OCI-LY7 (cell line): ENCODE measurements around the gene MPHOSPH8. TPM values are rescaled to one million over a fixed set of nuclear protein-coding genes. Genes with fewer than 3 reads are reported as not detected.

Experiments
- BruUV-seq: library from RNA; stranded (reverse); fragments of 400-500 nt; replicated peaks from 2 replicates; lab custom pipeline; 2021; lab: Mats Ljungman, UMichigan
- CTCF ChIA-PET: fragments of 300-600 bp; sonication (Branson Sonifier 250); formaldehyde crosslinking; loops from one replicate; lab custom pipeline; 2022; ENCODE audit warnings: antibody characterized with exemption; ENCODE audit not compliant: unreplicated experiment; lab: Charles Lee
- POLR2A ChIA-PET: fragments of 300-600 bp; sonication (Branson Sonifier 250); formaldehyde crosslinking; loops from one replicate; lab custom pipeline; 2022; ENCODE audit warnings: antibody characterized with exemption; lab: Charles Lee
- DNase-seq: peaks from one replicate; pipeline ENCODE4 v3.0.0-alpha.2; 2015; ENCODE audit warnings: low spot score
- H2AFZ ChIP-seq: fragments of 200-600 bp; sonication (generic), shearing (Covaris generic); 2 replicates; pipeline ENCODE4 v1.6.1; 2014; ENCODE audit warnings: mild to moderate bottlenecking, antibody characterized with exemption, low read length, moderate library complexity
- H3K27ac ChIP-seq: fragments of 200-600 bp; sonication (generic); 2 replicates; pipeline ENCODE4 v1.5.1; 2014; ENCODE audit warnings: mixed run types, low read depth, mild to moderate bottlenecking, moderate library complexity, low read length, inconsistent platforms; ENCODE audit not compliant: poor library complexity, severe bottlenecking
- H3K36me3 ChIP-seq: fragments of 200-600 bp; sonication (generic); 2 replicates; pipeline ENCODE4 v1.6.1; 2014; ENCODE audit warnings: mild to moderate bottlenecking, antibody characterized with exemption, low read length, moderate library complexity, mixed read lengths; ENCODE audit not compliant: insufficient read depth
- H3K4me1 ChIP-seq: fragments of 200-600 bp; sonication (generic); 2 replicates; pipeline ENCODE4 v1.5.1; 2014; ENCODE audit warnings: mild to moderate bottlenecking, low read length; ENCODE audit not compliant: insufficient read depth, poor library complexity, severe bottlenecking
- H3K4me2 ChIP-seq: fragments of 200-600 bp; sonication (generic); 2 replicates; pipeline ENCODE4 v1.6.1; 2014; ENCODE audit warnings: mild to moderate bottlenecking, low read length
- H3K4me3 ChIP-seq: fragments of 200-600 bp; sonication (generic); 2 replicates; pipeline ENCODE4 v1.5.1; 2014; ENCODE audit warnings: mild to moderate bottlenecking, low read depth, low read length; ENCODE audit not compliant: poor library complexity, severe bottlenecking
- H3K79me2 ChIP-seq: fragments of 200-600 bp; sonication (generic); 2 replicates; pipeline ENCODE4 v1.6.1; 2016; ENCODE audit warnings: low read depth, mild to moderate bottlenecking, low read length, moderate library complexity, mixed read lengths; ENCODE audit not compliant: insufficient read depth
- H3K9me2 ChIP-seq: fragments of 200-600 bp; sonication (generic); 2 replicates; pipeline ENCODE4 v1.6.1; 2016; ENCODE audit warnings: mild to moderate bottlenecking, low read length, mixed read lengths; ENCODE audit not compliant: insufficient read depth
- H3K9me3 ChIP-seq: fragments of 200-600 bp; sonication (generic); 2 replicates; pipeline ENCODE4 v1.6.1; 2014; ENCODE audit warnings: mild to moderate bottlenecking, mixed run types, low read length, mixed read lengths
- H4K20me1 ChIP-seq: fragments of 200-600 bp; sonication (generic); 2 replicates; pipeline ENCODE4 v1.6.1; 2014; ENCODE audit warnings: mild to moderate bottlenecking, antibody characterized with exemption, low read length, moderate library complexity, mixed read lengths; ENCODE audit not compliant: insufficient read depth
- CTCF ChIP-seq: fragments of 200-600 bp; sonication (generic); conservative IDR thresholded peaks from 2 replicates; pipeline ENCODE4 v1.5.1; 2014; ENCODE audit warnings: mild to moderate bottlenecking, antibody characterized with exemption, low read length, moderate library complexity, mixed read lengths
- EZH2phosphoT487 ChIP-seq: fragments of 200-600 bp; sonication (generic); IDR thresholded peaks from 2 replicates; pipeline ENCODE4 v1.6.1; 2018; ENCODE audit warnings: low read depth, borderline replicate concordance, mild to moderate bottlenecking, mixed run types, antibody characterized with exemption, low read length, moderate library complexity, mixed read lengths
- intact Hi-C: fragments of 100-400 bp; cut with micrococcal nuclease; formaldehyde crosslinking; loops from one replicate; pipeline ENCODE4 v1.10.0; 2022; ENCODE audit not compliant: unreplicated experiment
- total RNA-seq, 2 experiments: library from RNA; depleted of rRNA in 1 of 2; stranded (reverse); fragments of >200 nt in 1 of 2; shearing (Covaris generic) in 1 of 2; gene quantifications; 2 replicates each; pipeline ENCODE4 v1.2.3, GENCODE V29; 2014 to 2022

MPHOSPH8 gene
- total RNA-seq, 2 experiments from 2014 or later: 12.8 to 31.1 TPM

DNA sequence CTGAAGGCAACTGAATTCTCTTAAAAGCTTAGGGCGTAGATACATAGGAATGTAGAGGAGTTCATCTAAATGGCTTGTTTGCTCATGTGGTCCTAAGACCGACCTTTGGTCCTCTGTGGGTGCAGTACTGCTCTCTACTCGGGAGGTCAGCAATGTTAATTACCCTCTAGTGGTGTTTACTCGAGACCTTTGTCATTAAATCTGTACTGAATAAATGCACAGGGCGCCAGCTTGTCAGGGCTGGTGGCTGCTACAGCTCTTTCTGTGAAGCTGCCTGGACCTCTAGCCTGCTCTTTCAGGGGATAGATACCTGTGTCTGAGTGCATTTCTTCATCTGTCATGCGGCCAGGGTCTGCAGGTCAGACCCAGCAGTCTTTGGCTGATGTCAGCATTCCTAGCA is 29.2 kb upstream of the MPHOSPH8 start:
- CTCF ChIA-PET: no interaction called here
- BruUV-seq: no TSS peak
- DNase-seq: no peak
- no peaks in the 10 kb centered on the region for H3K4me1 ChIP-seq
- no peaks in the 10 kb centered on the region for H4K20me1 ChIP-seq
- POLR2A ChIA-PET: no interaction called here
- no peak overlapping the region for H3K27ac ChIP-seq
- no peaks in the 10 kb centered on the region for H3K9me2 ChIP-seq
- H3K36me3 ChIP-seq: no peaks in the 10 kb centered on the region
- intact Hi-C loops: no loop called here
- no peak overlapping the region for H2AFZ ChIP-seq
- no peaks in the 10 kb centered on the region for H3K9me3 ChIP-seq
- no peak overlapping the region for H3K4me2 ChIP-seq
- no peaks in the 10 kb centered on the region for H3K79me2 ChIP-seq
- no peak for TF ChIP-seq CTCF
- TF ChIP-seq EZH2phosphoT487: no peak
- H3K4me3 ChIP-seq: no peak overlapping the region

DNA sequence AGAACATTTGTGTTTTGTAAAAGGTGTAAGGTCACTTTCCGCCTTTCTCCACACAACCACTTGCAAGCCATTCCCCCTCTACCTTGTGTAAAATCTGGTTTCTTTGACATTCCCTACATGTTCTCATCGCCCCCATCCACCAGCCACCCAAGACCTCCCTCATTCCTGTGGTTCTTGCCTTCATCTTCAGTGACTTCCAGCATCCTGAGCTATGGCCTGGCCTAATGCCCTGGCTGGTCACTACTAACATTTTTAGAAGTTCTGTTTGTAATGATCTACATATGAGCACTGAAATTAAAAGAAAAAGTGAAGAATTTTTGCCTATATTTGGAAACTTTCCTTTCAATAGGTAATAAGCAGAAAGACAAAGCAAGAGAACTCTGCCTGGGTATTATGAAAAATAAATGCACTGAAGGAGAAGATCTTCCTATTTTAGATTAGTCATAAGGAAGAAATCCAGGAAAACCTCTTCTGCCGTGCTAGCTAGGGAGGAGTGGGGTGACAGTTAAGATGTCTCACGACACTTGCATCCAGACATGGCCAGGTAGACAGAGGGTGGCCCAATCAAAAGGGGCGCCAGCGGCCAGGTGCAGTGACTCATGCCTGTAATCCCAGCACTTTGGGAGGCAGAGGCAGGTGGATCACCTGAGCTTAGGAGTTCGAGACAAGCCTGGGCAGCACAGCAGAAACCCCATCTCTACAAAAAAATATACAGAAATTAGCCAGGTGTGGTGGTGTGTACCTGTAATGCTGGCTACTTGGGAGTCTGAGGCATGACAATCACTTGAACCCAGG is 28.1 kb upstream of the MPHOSPH8 start:
- intact Hi-C loops: loop anchor here (5.0 kb wide), 1 partner anchor 228 kb away; no protein-coding TSS in a partner anchor

More for the DNA sequence above, 28.1 kb upstream of the MPHOSPH8 start:
- H3K4me1 ChIP-seq: no peaks in the 10 kb centered on the region
- CTCF ChIA-PET: no interaction called here
- no TSS peak for BruUV-seq
- H3K4me3 ChIP-seq: no peak overlapping the region
- no peak overlapping the region for H2AFZ ChIP-seq
- no peaks in the 10 kb centered on the region for H3K9me3 ChIP-seq
- no peak overlapping the region for H3K27ac ChIP-seq
- no peak overlapping the region for H3K4me2 ChIP-seq
- H4K20me1 ChIP-seq: no peaks in the 10 kb centered on the region
- no peaks in the 10 kb centered on the region for H3K79me2 ChIP-seq
- no peaks in the 10 kb centered on the region for H3K9me2 ChIP-seq
- POLR2A ChIA-PET: no interaction called here
- no peaks in the 10 kb centered on the region for H3K36me3 ChIP-seq
- no peak for TF ChIP-seq CTCF
- TF ChIP-seq EZH2phosphoT487: no peak
- no peak for DNase-seq
